Endothelial cell of umbilical vein (primary cell): ENCODE data around the gene RAP1GAP. TPM values are rescaled to one million over a fixed set of nuclear protein-coding genes. Genes with fewer than 3 reads are reported as not detected.

Experiments used
- BruUV-seq: library from RNA; stranded (reverse); fragments of 400-500 nt; replicated peaks from 2 replicates; lab custom pipeline; 2021; lab: Mats Ljungman, UMichigan
- CTCF ChIA-PET: fragments of 300-600, 350-600 bp; sonication (Branson Sonifier 250); formaldehyde crosslinking; loops from one replicate; lab custom pipeline; 2021; ENCODE audit warnings: antibody characterized with exemption, inconsistent platforms; lab: Charles Lee
- POLR2A ChIA-PET: fragments of 300-600, 350-600 bp; sonication (Branson Sonifier 250); formaldehyde crosslinking; loops from one replicate; lab custom pipeline; 2021; ENCODE audit warnings: antibody characterized with exemption, inconsistent platforms; lab: Charles Lee
- DNase-seq: peaks from one replicate; pipeline ENCODE4 v3.0.0-alpha.2; 2011; ENCODE audit warnings: low read depth, low spot score
- FAIRE-seq: peaks from 2 replicates; lab custom pipeline; 2011; peaks lifted over from hg19 to GRCh38; lab: Jason Lieb, UNC
- H2AFZ ChIP-seq: 2 replicates; pipeline ENCODE4 v1.6.0; 2012; ENCODE audit warnings: low read depth, low read length, control low read depth, inconsistent platforms
- H3K27ac ChIP-seq: 2 replicates; pipeline ENCODE4 v1.5.1; 2011; ENCODE audit warnings: low read depth, mild to moderate bottlenecking, control low read depth, low read length, moderate library complexity; ENCODE audit not compliant: insufficient read depth
- H3K27me3 ChIP-seq, 2 experiments: 2 replicates each; pipeline versions ENCODE4 v1.6.0 to v1.6.1; 2011; ENCODE audit warnings: low read length in 2 of 2, mixed read lengths in 1 of 2; ENCODE audit not compliant: control insufficient read depth in 2 of 2, insufficient read depth in 2 of 2
- H3K36me3 ChIP-seq, 2 experiments: 2 replicates in 1 of 2; 3 replicates in 1 of 2; pipeline ENCODE4 v1.5.1; 2011; ENCODE audit warnings: low read length in 2 of 2, mild to moderate bottlenecking in 1 of 2, moderate library complexity in 1 of 2; ENCODE audit not compliant: control insufficient read depth in 2 of 2, insufficient read depth in 2 of 2; ENCODE audit errors: extremely low read depth in 1 of 2
- H3K4me1 ChIP-seq: 3 replicates; pipeline ENCODE4 v1.5.1; 2011; ENCODE audit warnings: mild to moderate bottlenecking, low read length; ENCODE audit not compliant: control insufficient read depth, insufficient read depth; ENCODE audit errors: extremely low read depth
- H3K4me2 ChIP-seq: 2 replicates; pipeline ENCODE4 v1.6.1; 2011; ENCODE audit warnings: low read length, control low read depth, mixed read lengths; ENCODE audit not compliant: insufficient read depth
- H3K4me3 ChIP-seq, 3 experiments: fragments of 200-600 bp in 1 of 3; sonication (generic), shearing (Covaris generic) in 1 of 3; replicated peaks in 1 of 3; 2 replicates each; pipeline ENCODE4 v1.5.1; 2011 to 2016; ENCODE audit warnings: control low read depth in 3 of 3, low read length in 3 of 3, mild to moderate bottlenecking in 2 of 3, inconsistent platforms in 1 of 3, low read depth in 1 of 3, moderate library complexity in 1 of 3; ENCODE audit not compliant: insufficient read depth in 1 of 3
- H3K79me2 ChIP-seq: 2 replicates; pipeline ENCODE4 v1.6.0; 2012; ENCODE audit warnings: low read length, inconsistent platforms; ENCODE audit not compliant: control insufficient read depth, insufficient read depth
- H3K9ac ChIP-seq: replicated peaks from 2 replicates; pipeline ENCODE3; 2011; ENCODE audit warnings: low read length, control low read depth; ENCODE audit not compliant: insufficient read depth; ENCODE audit errors: extremely low read depth
- H3K9me1 ChIP-seq: replicated peaks from 3 replicates; pipeline ENCODE4 v1.6.0; 2011; ENCODE audit warnings: mild to moderate bottlenecking, low read length; ENCODE audit not compliant: control insufficient read depth, insufficient read depth; ENCODE audit errors: extremely low read depth
- H3K9me3 ChIP-seq: replicated peaks from 2 replicates; pipeline ENCODE4 v1.5.1; 2012; ENCODE audit warnings: low read length, inconsistent platforms; ENCODE audit not compliant: control insufficient read depth, insufficient read depth
- H4K20me1 ChIP-seq: replicated peaks from 2 replicates; pipeline ENCODE3; 2011; ENCODE audit warnings: mild to moderate bottlenecking, low read length; ENCODE audit not compliant: control insufficient read depth, insufficient read depth; ENCODE audit errors: extremely low read depth
- EZH2 ChIP-seq: IDR thresholded peaks from 2 replicates; pipeline ENCODE4 v1.6.1; 2012; ENCODE audit warnings: borderline replicate concordance, low read depth, mild to moderate bottlenecking, moderate library complexity, low read length, inconsistent platforms; ENCODE audit not compliant: severe bottlenecking
- FOS ChIP-seq: IDR thresholded peaks from 2 replicates; pipeline ENCODE4 v1.6.1; 2011; ENCODE audit warnings: mild to moderate bottlenecking, low read length, moderate library complexity, borderline replicate concordance; ENCODE audit not compliant: insufficient read depth
- GATA2 ChIP-seq: IDR thresholded peaks from 2 replicates; pipeline ENCODE4 v1.7.0; 2011; ENCODE audit warnings: low read depth, mild to moderate bottlenecking, moderate library complexity, mixed read lengths, low read length; ENCODE audit not compliant: insufficient read length, insufficient read depth
- POLR2AphosphoS5 ChIP-seq: IDR thresholded peaks from 2 replicates; pipeline ENCODE4 v1.6.1; 2012; ENCODE audit warnings: low read depth, mild to moderate bottlenecking, control low read depth, low read length, moderate library complexity; ENCODE audit not compliant: insufficient read depth
- dilution Hi-C: fragments of 300-500 bp; cut with MboI; formaldehyde crosslinking; loops from one replicate; pipeline ENCODE4 v1.15.0; 2019; ENCODE audit warnings: low sequenced_read_pairs; ENCODE audit not compliant: extremely low pct_ligation_motif_present
- intact Hi-C: fragments of 100-400 bp; cut with micrococcal nuclease; formaldehyde crosslinking; loops from one replicate; pipeline ENCODE4 v1.10.0; 2022
- polyA plus RNA-seq, 4 experiments: library from polyadenylated mRNA; depleted of rRNA in 3 of 4; stranded (reverse) in 3 of 4; unstranded in 1 of 4; fragments of >200 nt; gene quantifications; 2 replicates each; pipeline versions ENCODE4 v1.2.1 to v1.2.3, GENCODE V29; 2011 to 2012; ENCODE audit warnings: missing spikeins in 1 of 4
- total RNA-seq: library from RNA; stranded (reverse); gene quantifications from 2 replicates; pipeline ENCODE4 v1.2.3, GENCODE V29; 2021
- TF ChIP-seq, protein P1 (sequence below), 2 donors: IDR thresholded peaks; 1 replicate in 1 of 2; 2 replicates in 1 of 2; pipeline ENCODE4 v1.5.1; 2011; ENCODE audit warnings: low read length in 2 of 2, mild to moderate bottlenecking in 2 of 2, moderate library complexity in 2 of 2, control low read depth in 1 of 2, inconsistent platforms in 1 of 2, low read depth in 1 of 2; ENCODE audit not compliant: insufficient read depth in 1 of 2; ENCODE audit errors: extremely low read depth in 1 of 2

Gene RAP1GAP
- total and polyA plus RNA-seq, 2 donors (not counting 3 experiments of a cell fraction or from before 2014, with no cell fraction given): 0.07 to 0.20 TPM

DNA sequence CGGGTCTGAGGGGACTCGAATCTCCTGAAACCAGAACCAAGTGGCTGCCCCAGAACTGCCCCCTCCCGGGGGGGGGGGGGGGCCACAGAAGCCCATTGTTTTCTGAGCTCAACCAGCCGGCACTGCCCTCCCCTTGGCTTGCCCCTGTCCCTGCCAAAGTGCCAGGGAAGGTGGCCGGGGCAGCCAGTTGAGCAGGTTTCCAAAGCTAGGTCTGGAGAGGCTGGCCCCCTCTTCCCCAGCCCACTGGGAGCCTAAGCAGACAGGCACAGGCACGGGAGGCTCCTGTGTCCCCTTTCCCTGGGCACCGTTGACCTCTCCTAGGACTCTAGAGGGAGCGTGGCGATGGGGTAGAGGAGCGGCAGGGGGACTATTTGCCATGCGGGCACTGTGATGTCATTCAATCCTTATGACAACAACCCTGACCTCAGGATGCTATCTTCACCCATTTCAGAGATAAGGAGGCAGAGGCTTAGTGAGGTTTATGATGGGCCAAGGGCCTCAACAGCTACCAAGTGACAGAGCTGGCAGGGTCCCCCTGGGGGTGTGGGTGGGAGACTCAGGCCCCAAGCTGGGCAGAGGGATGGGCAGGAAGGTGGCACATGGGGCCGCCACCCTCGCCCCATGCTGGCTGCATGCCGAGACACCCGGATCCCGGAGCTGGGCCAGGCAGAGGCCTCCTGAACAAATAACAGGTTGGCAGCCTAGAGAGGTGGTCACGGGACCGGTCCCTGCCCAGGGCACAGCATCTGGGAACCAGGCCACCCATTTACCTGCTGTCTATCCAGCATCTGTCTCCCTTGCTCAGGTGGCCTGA lies 35.0 kb downstream of the RAP1GAP start:
- ChIA-PET POLR2A (no interaction called here), CTCF (interaction anchor here (0.6 kb wide), 1 partner anchor 12 kb away, joined by 4 read pairs; no protein-coding TSS in a partner anchor)
- no peak overlapping the region for H2AFZ ChIP-seq
- DNase-seq (no peak), FAIRE-seq (no peak)
- intact Hi-C loops: no loop called here
- H3K79me2 ChIP-seq: no peaks in the 10 kb centered on the region
- no peak overlapping the region for H3K27ac ChIP-seq
- H3K27me3 ChIP-seq: peaks cover 0 to 3% of the 10 kb centered on the region in 2 experiments
- dilution Hi-C loops: no loop called here
- no TSS peak for BruUV-seq
- no peak overlapping the region for H3K9ac ChIP-seq
- no peak for TF ChIP-seq GATA2
- TF ChIP-seq, protein P1, sequence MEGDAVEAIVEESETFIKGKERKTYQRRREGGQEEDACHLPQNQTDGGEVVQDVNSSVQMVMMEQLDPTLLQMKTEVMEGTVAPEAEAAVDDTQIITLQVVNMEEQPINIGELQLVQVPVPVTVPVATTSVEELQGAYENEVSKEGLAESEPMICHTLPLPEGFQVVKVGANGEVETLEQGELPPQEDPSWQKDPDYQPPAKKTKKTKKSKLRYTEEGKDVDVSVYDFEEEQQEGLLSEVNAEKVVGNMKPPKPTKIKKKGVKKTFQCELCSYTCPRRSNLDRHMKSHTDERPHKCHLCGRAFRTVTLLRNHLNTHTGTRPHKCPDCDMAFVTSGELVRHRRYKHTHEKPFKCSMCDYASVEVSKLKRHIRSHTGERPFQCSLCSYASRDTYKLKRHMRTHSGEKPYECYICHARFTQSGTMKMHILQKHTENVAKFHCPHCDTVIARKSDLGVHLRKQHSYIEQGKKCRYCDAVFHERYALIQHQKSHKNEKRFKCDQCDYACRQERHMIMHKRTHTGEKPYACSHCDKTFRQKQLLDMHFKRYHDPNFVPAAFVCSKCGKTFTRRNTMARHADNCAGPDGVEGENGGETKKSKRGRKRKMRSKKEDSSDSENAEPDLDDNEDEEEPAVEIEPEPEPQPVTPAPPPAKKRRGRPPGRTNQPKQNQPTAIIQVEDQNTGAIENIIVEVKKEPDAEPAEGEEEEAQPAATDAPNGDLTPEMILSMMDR (IDR thresholded peaks at IDR 0.05; ENCODE audit: extremely low read depth in 1 of 2, insufficient read depth in 1 of 2, low read depth in 1 of 2, low read length in 2 of 2): no peak
- TF ChIP-seq EZH2: no peak
- no peak for TF ChIP-seq POLR2AphosphoS5
- no peak for TF ChIP-seq FOS
- no peak overlapping the region for H3K4me3 ChIP-seq
- H3K4me2 ChIP-seq: no peak overlapping the region
- no peaks in the 10 kb centered on the region for H3K9me3 ChIP-seq
- H3K36me3 ChIP-seq: no peaks in the 10 kb centered on the region
- H3K9me1 ChIP-seq: no peaks in the 10 kb centered on the region
- H4K20me1 ChIP-seq: no peaks in the 10 kb centered on the region
- no peaks in the 10 kb centered on the region for H3K4me1 ChIP-seq
